Esophagus muscularis mucosa (tissue), 4 donors: ENCODE data around the gene MTCH1. TPM values are rescaled to one million over a fixed set of nuclear protein-coding genes. Genes with fewer than 3 reads are reported as not detected.
"Not testable (repeated sequence)": the region's sequence is repeated elsewhere in the genome, so short reads cannot be mapped to it uniquely, and the experiment has no call there.

ENCODE experiments used
- DNase-seq: peaks from one replicate; pipeline ENCODE4 v3.0.0-alpha.2; 2017; ENCODE audit errors: extremely low spot score
- H3K27ac ChIP-seq, 4 donors: fragments of 200-600 bp; sonication (generic); replicated peaks in 1 of 4; 1 replicate in 3 of 4; 2 replicates in 1 of 4; pipeline ENCODE4 v1.5.1; 2016 to 2019; ENCODE audit warnings: mild to moderate bottlenecking in 1 of 4
- H3K27me3 ChIP-seq, 4 donors: fragments of 200-600 bp; sonication (generic); one replicate each; pipeline versions ENCODE4 v1.5.1 to v1.6.0; 2016 to 2019
- H3K36me3 ChIP-seq, 4 donors: fragments of 200-600 bp; sonication (generic); one replicate each; pipeline ENCODE4 v1.5.1; 2016 to 2019
- H3K4me1 ChIP-seq, 4 donors: fragments of 200-600 bp; sonication (generic); one replicate each; pipeline ENCODE4 v1.5.1; 2016 to 2019
- H3K4me3 ChIP-seq, 4 donors: fragments of 200-600 bp; sonication (generic); 1 replicate in 2 of 4; 2 replicates in 2 of 4; pipeline ENCODE4 v1.5.1; 2016 to 2019; ENCODE audit warnings: mild to moderate bottlenecking in 4 of 4, moderate library complexity in 1 of 4
- H3K9me3 ChIP-seq, 4 donors: fragments of 200-600 bp; sonication (generic); 1 replicate in 3 of 4; 2 replicates in 1 of 4; pipeline ENCODE4 v1.5.1; 2016 to 2019
- CTCF ChIP-seq, 3 experiments: fragments of 200-600 bp in 2 of 3; fragments of 450-650 bp in 1 of 3; sonication (generic) in 2 of 3; IDR thresholded peaks; one replicate each; pipeline ENCODE4 v1.5.1; 2017 to 2019; ENCODE audit warnings: antibody characterized with exemption in 3 of 3, mild to moderate bottlenecking in 2 of 3, moderate library complexity in 1 of 3
- EP300 ChIP-seq: sonication (generic); formaldehyde crosslinking; IDR thresholded peaks from one replicate; pipeline ENCODE4 v1.6.1; 2017; ENCODE audit warnings: antibody characterized with exemption
- POLR2A ChIP-seq: fragments of 450-650 bp; IDR thresholded peaks from one replicate; pipeline ENCODE4 v1.6.1; 2017; ENCODE audit warnings: antibody characterized with exemption, moderate library complexity, mild to moderate bottlenecking, low read depth
- POLR2AphosphoS5 ChIP-seq, 2 donors: sonication (generic); formaldehyde crosslinking; IDR thresholded peaks; one replicate each; pipeline ENCODE4 v1.6.1; 2017; ENCODE audit warnings: antibody characterized with exemption in 2 of 2
- WGBS: methylation state at CpG from one replicate; pipeline ENCODE4 v1.1.5; 2018; 5-methylcytosine and 5-hydroxymethylcytosine counted together
- intact Hi-C: fragments of 100-400 bp; cut with DNase I; formaldehyde crosslinking; loops from one replicate; pipeline ENCODE4 v1.15.1; 2023
- total RNA-seq, 4 donors: library from RNA; depleted of rRNA; stranded (reverse); fragments of >200 nt; gene quantifications; one replicate each; pipeline versions ENCODE4 v1.1.0 to v1.2.1, GENCODE V29; 2016

The MTCH1 gene
- total RNA-seq, 4 donors from 2014 or later, result 205 to 258 (median 232) TPM

- Histone ChIP-seq H3K36me3 (no peaks in the 10 kb centered on the region), H3K27me3 (peaks cover 0 to 10% (median 0%) of the 10 kb centered on the region in 4 donors), H3K4me3 (no peak overlapping the region), H3K27ac (no peak overlapping the region), H3K4me1 (no peaks in the 10 kb centered on the region), H3K9me3 (no peaks in the 10 kb centered on the region)
- intact Hi-C loops, result no loop called here
- DNase-seq, result no peak
- no peak for TF ChIP-seq EP300
- TF ChIP-seq POLR2AphosphoS5 (IDR thresholded peaks at IDR 0.05), result no peak
- TF ChIP-seq CTCF (IDR thresholded peaks at IDR 0.05), result no peak
- TF ChIP-seq POLR2A, result no peak
- WGBS, result 90% methylated on average over 10 of the region's 10 CpGs
These were observed 46.0 kb downstream of the MTCH1 start for GRCh38 chr6:36940027-36940426.

GRCh38 chr6:36939005-36939404, 47.0 kb downstream of the MTCH1 start:
- H3K36me3 ChIP-seq, H3K4me1 ChIP-seq, H3K27me3 ChIP-seq, H3K27ac ChIP-seq, H3K4me3 ChIP-seq, DNase-seq, intact Hi-C loops, H3K9me3 ChIP-seq: not testable (repeated sequence)
- 90% methylated on average over 3 of the region's 5 CpGs for WGBS

GRCh38 chr6:36938536-36938935, 47.5 kb downstream of the MTCH1 start:
- no peak overlapping the region for H3K4me3 ChIP-seq
- H3K4me1 ChIP-seq, result no peaks in the 10 kb centered on the region
- no peaks in the 10 kb centered on the region for H3K9me3 ChIP-seq
- H3K27ac ChIP-seq, result no peak overlapping the region
- no peaks in the 10 kb centered on the region for H3K36me3 ChIP-seq
- intact Hi-C loops, result no loop called here
- no peak for DNase-seq
- WGBS, result 80% methylated on average over 4 of the region's 4 CpGs
- TF ChIP-seq POLR2AphosphoS5 (IDR thresholded peaks at IDR 0.05) (no peak), POLR2A (no peak), EP300 (no peak), CTCF (IDR thresholded peaks at IDR 0.05) (no peak)
- peaks cover 0 to 10% (median 0%) of the 10 kb centered on the region in 4 donors for H3K27me3 ChIP-seq

- H3K36me3 ChIP-seq, result no peaks in the 10 kb centered on the region
- intact Hi-C loops, result no loop called here
- H3K9me3 ChIP-seq, result no peaks in the 10 kb centered on the region
- over 99% methylated on average over 6 of the region's 6 CpGs for WGBS
- DNase-seq, result no peak
- TF ChIP-seq POLR2A, result no peak
- TF ChIP-seq POLR2AphosphoS5 (IDR thresholded peaks at IDR 0.05), result no peak
- no peak for TF ChIP-seq EP300
- no peak for TF ChIP-seq CTCF (IDR thresholded peaks at IDR 0.05)
- no peaks in the 10 kb centered on the region for H3K4me1 ChIP-seq
- H3K4me3 ChIP-seq, result no peak overlapping the region
- H3K27me3 ChIP-seq, result peaks cover 0 to 10% (median 0%) of the 10 kb centered on the region in 4 donors
- no peak overlapping the region for H3K27ac ChIP-seq
These were observed 48.1 kb downstream of the MTCH1 start for GRCh38 chr6:36937896-36938295.

- no peak for TF ChIP-seq CTCF (IDR thresholded peaks at IDR 0.05)
- TF ChIP-seq POLR2AphosphoS5 (IDR thresholded peaks at IDR 0.05), result no peak
- no peak for TF ChIP-seq POLR2A
- no peak for TF ChIP-seq EP300
- H3K36me3 ChIP-seq, result no peaks in the 10 kb centered on the region
- WGBS, result 98% methylated on average over 5 of the region's 5 CpGs
These were observed 49.2 kb downstream of the MTCH1 start for GRCh38 chr6:36936824-36937223.

More at GRCh38 chr6:36936824-36937223, 49.2 kb downstream of the MTCH1 start:
- Histone ChIP-seq H3K27me3 (peaks cover 0 to 10% (median 0%) of the 10 kb centered on the region in 4 donors), H3K9me3 (no peaks in the 10 kb centered on the region), H3K4me3 (no peak overlapping the region), H3K4me1 (no peaks in the 10 kb centered on the region), H3K27ac (no peak overlapping the region)
- intact Hi-C loops, result no loop called here
- no peak for DNase-seq
